Activated T-cell treated with anti-CD3 and anti-CD28 coated beads, Interleukin-2, amount 50 U/mL, for 24 hours (primary cell): ENCODE results near the gene MROH2A.

ENCODE experiments used
- DNase-seq: peaks from one replicate; pipeline ENCODE4 v3.0.0-alpha.2; 2020
- H3K27ac Mint-ChIP-seq: 2 replicates; pipeline ENCODE4 v1.8.0; 2020; ENCODE audit warnings: mild to moderate bottlenecking, mixed read lengths
- H3K27me3 Mint-ChIP-seq: 2 replicates; pipeline ENCODE4 v1.8.0; 2020; ENCODE audit warnings: mixed read lengths
- H3K36me3 Mint-ChIP-seq: 2 replicates; pipeline ENCODE4 v1.8.0; 2020; ENCODE audit warnings: low read depth, mixed read lengths
- H3K4me1 Mint-ChIP-seq: 2 replicates; pipeline ENCODE4 v1.8.0; 2020; ENCODE audit warnings: low read depth, mixed read lengths
- H3K4me3 Mint-ChIP-seq: 2 replicates; pipeline ENCODE4 v1.8.0; 2020; ENCODE audit warnings: mild to moderate bottlenecking, moderate library complexity, mixed read lengths
- H3K9me3 Mint-ChIP-seq: 2 replicates; pipeline ENCODE4 v1.8.0; 2020; ENCODE audit warnings: mixed read lengths

MROH2A gene

DNA sequence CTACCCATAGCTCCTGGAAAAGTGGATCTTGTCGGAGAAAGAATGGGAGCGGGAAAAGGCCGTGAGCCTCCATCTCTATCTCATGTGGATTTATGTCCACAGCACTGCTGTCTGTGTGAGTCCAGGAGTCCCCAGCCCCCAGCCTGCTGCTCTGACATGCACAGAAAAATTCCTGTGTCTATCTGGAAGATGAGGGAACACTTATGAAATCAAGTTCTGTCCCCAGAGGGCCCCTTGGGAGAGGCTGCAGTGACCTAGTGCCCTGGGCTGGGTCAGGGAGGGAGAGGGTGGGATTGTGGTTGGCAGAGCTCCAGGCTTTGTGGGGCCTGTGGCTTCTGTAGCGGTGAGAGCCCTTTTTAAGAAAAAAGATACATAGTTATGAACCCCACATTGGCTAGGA lies 38.6 kb downstream of the MROH2A start:
- Mint-ChIP-seq H3K36me3 (no peaks in the 10 kb centered on the region), H3K9me3 (no peaks in the 10 kb centered on the region), H3K4me3 (no peak overlapping the region), H3K4me1 (no peaks in the 10 kb centered on the region), H3K27me3 (peaks cover 6% of the 10 kb centered on the region), H3K27ac (no peak overlapping the region)
- no peak for DNase-seq

DNA sequence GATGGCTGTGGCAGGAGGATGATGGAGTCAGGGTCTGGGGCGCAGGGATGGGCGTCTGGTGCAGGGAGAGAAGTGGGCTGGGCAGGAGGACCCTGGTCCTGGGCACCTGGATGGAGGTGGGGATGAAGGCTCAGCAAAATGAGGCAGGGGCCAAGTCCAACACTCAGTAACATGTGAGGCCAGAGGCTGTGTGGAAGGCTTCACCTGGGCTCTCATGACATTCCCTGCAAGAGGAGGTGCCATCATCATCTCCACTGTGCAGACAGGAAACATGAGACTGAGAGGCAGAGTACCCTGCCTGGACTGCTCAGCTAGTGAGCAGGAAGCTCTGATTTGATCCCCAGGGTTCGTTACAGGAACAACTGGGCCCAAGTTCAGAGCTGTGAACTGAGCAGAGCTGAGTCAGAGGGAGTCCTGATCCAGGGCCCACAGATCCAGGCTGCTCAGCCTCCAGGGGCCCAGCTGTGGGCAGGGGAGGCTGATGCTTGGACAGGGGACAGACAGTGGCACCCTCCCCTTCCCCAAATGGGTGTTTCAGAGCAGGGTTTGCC lies 39.3 kb downstream of the MROH2A start:
- DNase-seq, result no peak
- H3K36me3 Mint-ChIP-seq, result no peaks in the 10 kb centered on the region
- no peaks in the 10 kb centered on the region for H3K4me1 Mint-ChIP-seq
- no peak overlapping the region for H3K4me3 Mint-ChIP-seq
- no peaks in the 10 kb centered on the region for H3K9me3 Mint-ChIP-seq
- H3K27ac Mint-ChIP-seq, result no peak overlapping the region
- peaks cover 2% of the 10 kb centered on the region for H3K27me3 Mint-ChIP-seq

DNA sequence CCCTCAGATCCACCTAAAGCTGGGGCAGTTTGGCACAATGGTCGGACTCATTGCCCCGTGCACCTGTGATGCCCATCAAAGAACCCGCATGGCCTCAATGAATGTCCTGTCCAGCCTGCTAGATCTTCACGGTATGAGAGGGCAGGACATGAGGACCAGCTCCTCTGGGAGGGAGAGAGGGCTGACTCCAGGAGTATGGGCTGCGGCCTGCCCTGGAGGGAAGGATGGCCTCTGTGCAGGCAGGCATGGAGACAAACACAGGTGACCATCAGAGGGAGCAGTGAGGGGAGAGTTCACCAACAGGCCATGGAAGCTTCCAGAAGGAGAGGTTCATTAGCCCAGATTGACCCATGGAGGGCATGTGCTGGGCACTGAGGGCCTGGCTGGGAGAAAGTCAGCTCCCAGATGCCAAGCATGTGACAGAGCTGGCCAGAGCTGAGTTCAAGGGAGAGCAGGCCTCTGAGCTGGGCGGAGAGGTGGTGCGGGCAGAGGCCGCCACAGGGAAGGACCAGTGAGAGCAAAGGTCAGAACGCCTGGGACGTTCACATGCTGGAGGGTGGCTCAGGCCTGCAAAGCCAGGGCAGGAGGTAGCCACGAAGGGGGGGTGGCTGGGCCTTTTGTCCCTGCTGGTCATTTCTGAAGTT lies 40.0 kb downstream of the MROH2A start:
- no peaks in the 10 kb centered on the region for H3K36me3 Mint-ChIP-seq
- no peaks in the 10 kb centered on the region for H3K4me1 Mint-ChIP-seq
- no peak overlapping the region for H3K27ac Mint-ChIP-seq

DNA sequence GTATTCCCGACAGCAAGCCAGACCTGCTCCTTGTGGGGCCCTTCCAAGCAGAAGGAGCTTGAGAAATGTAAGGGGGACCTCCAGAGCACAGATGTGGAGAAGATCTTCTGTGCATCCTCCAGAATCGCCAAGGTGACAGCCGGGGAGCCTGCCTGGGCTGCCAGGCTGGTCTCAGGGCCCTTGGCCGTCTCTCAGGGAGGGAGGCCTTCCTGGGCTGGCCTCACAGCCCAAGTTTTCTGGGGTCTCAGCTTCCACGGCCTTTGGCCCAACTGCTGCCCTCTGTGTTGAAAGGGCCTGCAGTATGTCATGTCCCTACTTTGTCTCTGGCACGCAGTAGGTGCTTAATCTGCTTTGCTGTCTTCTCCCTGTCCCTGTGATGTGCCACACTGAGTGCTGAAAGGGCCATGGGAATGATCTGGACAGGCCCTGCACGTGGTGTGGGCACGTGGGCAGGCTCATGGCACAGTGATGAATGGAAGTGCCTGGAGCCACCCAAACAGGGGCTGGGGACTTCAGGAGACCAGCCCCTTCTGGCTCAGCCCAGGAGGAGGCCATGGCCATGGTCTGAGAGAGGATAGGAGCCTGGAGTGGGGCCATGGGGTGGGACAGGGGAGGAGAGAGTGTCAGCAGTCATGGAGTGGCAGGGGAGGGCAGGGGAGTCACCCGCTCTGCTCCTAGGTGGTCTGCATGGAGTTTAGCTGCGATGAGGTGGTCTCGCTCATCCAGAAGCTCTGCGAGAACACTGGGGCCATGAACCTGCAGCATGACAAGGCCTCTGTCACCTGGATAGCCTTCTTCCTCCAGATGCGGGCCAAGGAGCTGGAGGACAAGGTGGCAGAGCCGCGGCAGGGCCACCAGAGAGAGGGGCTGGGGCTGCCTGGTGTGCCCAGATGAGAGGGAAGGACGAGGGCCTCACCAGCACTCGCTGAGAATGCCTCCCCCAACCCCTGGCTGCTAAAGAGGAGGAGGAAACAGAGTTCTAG lies 40.8 kb downstream of the MROH2A start:
- peak; percentile 15 for DNase-seq
- Mint-ChIP-seq H3K9me3 (no peaks in the 10 kb centered on the region), H3K27ac (no peak overlapping the region), H3K4me1 (no peaks in the 10 kb centered on the region), H3K27me3 (peaks cover 2% of the 10 kb centered on the region), H3K36me3 (no peaks in the 10 kb centered on the region), H3K4me3 (no peak overlapping the region)

More for the DNA sequence above, 40.0 kb downstream of the MROH2A start:
- Mint-ChIP-seq H3K27me3 (peaks cover 2% of the 10 kb centered on the region), H3K4me3 (no peak overlapping the region), H3K9me3 (no peaks in the 10 kb centered on the region)
- DNase-seq, result peak; percentile 13

DNA sequence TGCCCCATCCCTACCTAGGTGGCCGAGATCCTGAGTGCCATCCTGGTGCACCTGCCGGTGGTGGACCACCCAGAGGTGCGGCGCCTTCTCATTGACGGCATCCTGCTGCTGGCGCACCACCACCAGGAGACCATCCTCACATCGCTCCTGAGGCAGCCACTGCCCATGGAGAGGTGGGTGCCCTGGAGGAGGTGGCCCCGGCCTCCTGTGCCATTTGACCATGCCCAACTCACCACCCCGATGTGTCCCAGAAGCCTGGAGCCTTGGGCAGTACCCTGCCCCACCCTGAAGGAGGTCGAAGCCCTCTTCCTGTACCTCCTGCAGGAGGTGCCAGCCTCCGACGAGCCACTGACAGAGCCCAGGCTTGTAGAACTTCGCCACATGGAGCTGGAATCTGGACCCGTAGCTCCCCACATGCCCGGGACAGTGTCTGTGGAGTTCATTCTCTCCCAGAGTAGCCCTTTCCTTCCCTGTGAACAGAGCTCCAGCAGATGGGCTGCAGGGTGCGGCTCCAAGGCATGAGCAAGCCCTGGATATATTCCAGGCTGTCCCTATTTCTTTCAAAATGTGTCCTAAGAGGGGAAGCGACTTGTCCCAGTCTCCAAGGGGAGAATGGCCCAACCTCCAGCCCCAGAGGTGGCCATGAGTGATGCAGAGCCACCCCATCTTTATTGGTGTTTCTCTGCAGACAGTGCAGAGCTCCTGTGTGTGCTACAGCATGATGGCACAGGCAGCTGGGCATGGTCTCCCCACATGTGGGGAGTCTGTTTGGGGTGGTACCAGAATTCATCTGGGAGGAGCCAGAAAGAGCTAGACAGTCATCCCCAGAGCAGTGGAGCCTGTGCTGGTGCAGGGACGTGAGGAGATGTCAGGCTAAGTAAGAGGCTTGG lies 42.0 kb downstream of the MROH2A start:
- DNase-seq, result no peak
- H3K4me1 Mint-ChIP-seq, result no peaks in the 10 kb centered on the region
- H3K27ac Mint-ChIP-seq, result no peak overlapping the region
- H3K9me3 Mint-ChIP-seq, result no peaks in the 10 kb centered on the region
- H3K27me3 Mint-ChIP-seq, result no peaks in the 10 kb centered on the region
- no peaks in the 10 kb centered on the region for H3K36me3 Mint-ChIP-seq
- no peak overlapping the region for H3K4me3 Mint-ChIP-seq

DNA sequence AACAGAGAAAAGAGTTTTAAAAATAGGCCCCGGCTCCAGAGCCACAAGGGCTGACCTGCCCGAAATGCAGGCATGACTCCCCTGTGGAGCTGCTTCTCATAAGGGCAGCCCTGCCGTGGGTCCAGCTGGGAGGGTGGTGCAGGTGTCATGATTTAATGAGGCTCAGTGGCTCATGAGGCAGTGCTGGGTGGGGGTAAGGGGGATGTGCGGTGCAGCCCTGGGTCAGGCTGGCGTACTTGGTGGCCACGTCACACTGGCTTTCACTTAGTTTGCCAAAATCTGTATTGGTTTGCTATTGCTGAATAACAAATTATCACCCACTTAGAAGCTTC lies 42.6 kb downstream of the MROH2A start:
- DNase-seq, result peak; percentile 5
- no peak overlapping the region for H3K4me3 Mint-ChIP-seq
- H3K4me1 Mint-ChIP-seq, result no peaks in the 10 kb centered on the region
- H3K27me3 Mint-ChIP-seq, result peaks cover 3% of the 10 kb centered on the region
- no peak overlapping the region for H3K27ac Mint-ChIP-seq
- no peaks in the 10 kb centered on the region for H3K9me3 Mint-ChIP-seq
- no peaks in the 10 kb centered on the region for H3K36me3 Mint-ChIP-seq

DNA sequence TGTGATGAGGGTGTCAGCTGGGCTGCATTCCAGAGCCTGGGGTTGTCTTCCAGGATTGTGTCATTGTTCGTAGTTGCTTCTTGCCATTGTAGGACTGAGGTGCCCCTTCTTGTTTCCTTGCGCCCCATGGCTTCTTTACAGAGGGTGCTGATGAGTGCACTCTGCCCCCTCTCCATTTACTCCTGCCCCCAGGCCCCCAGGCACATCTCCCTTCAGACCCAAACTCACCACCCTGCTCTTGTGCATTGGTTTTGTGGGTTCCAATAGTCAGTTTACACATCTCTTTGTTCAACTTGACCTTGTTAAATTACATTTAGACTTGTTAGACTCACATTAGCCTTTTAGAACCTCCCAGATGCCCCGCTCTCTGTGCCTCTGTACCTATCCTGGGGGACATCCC lies 43.1 kb downstream of the MROH2A start:
- Mint-ChIP-seq H3K4me3 (no peak overlapping the region), H3K27me3 (peaks cover 4% of the 10 kb centered on the region), H3K4me1 (no peaks in the 10 kb centered on the region), H3K9me3 (no peaks in the 10 kb centered on the region), H3K27ac (no peak overlapping the region), H3K36me3 (no peaks in the 10 kb centered on the region)
- DNase-seq, result no peak

DNA sequence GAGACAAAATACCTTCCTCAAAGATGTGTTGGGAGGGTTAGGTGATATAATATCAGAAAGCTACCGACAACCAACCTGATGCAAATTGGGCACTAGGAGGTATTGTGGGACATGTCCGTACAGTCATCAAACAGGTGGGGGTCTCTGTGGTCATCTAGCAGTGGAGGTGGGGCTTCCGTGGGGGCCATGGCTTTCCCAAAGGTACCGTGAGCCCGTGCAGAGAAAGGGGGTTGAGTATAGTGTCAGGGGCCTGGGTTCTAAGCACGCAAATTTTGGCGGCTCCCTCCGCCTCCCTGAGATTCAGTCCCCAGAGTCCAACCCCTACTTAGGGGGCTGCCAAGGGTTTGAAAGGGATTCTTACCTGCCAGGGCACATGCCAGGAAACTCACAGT lies 43.6 kb downstream of the MROH2A start:
- Mint-ChIP-seq H3K27me3 (peaks cover 6% of the 10 kb centered on the region), H3K9me3 (no peaks in the 10 kb centered on the region), H3K36me3 (no peaks in the 10 kb centered on the region), H3K4me3 (no peak overlapping the region), H3K27ac (no peak overlapping the region), H3K4me1 (no peaks in the 10 kb centered on the region)
- no peak for DNase-seq

DNA sequence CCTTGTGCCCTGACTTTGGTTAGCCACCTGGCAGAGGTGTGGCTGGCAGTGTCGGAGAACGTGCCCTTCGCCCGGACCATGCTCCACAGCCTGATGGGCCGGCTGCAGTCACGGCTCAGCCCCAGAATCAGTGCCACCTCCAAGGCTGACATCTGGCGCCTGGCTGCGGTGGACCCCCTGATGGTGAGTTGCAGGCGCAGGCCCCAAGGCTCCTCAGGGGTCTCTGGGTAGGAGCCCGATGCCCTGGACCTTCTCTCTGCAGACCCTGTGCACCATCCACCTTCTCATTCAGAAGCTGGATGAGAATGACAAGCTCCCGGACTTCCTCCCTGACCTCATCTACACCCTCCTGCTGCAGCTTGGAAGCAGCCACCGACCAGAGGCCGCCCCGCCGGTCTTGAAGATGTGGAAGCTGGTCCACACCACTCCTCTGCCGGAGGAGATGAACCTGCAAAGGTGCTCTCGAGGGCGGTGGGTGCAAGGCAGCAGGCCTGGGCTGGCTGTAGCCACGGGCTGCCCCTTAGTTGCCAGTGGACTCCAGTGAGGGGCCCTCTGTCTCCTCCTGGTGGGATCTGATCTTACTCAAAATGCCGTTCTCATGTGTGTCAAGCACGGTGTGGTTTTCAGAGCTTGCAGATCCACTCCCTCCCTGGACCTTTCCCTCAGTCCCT lies 44.1 kb downstream of the MROH2A start:
- H3K9me3 Mint-ChIP-seq, result no peaks in the 10 kb centered on the region
- DNase-seq, result no peak
- H3K4me3 Mint-ChIP-seq, result no peak overlapping the region
- no peaks in the 10 kb centered on the region for H3K36me3 Mint-ChIP-seq
- no peak overlapping the region for H3K27ac Mint-ChIP-seq
- peaks cover 6% of the 10 kb centered on the region for H3K27me3 Mint-ChIP-seq
- H3K4me1 Mint-ChIP-seq, result no peaks in the 10 kb centered on the region

DNA sequence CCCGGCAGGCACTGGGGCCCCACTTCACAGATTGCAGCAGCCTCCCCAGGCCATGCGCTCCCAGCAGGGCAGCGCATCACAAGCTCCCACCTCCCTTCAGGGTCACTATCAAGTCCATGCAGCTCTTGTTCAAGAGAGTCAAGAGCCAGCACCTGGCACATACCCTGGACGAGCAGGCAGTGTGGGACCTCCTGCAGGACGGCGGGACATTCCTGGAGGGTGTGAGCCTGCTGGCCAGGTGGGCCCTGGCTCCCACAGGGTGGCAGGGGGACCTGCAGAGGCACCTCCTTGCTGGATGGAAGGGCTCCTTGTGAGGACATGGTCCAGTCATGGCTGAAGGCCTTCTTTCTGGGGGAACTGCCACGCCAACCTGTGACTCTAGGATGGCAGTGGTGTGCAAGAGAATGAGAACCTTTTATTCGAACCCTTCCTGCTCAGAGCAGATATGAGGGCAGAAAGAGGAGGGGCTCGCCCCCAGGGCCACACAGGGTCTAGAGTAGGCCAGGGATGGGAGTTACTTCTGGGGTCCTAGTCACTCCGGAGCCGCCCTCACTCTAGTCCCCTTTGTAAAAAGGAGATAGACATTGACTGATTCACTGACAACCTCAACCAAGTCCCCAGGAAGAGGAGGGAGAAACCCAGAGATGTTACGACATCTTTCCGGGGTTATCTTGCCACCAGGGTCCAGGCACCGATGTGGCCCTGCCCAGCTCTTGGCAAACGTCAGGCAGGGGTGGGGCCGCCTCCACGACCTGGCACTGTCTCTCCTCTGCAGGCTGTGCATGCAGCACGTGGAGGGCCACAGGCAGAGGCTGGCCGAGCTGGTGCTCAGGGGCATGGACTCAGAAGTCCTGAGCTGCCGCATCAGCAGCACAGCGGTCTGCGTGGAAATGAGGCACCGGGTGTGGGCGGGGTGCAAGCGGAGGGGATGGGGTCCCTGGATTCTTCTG lies 44.9 kb downstream of the MROH2A start:
- no peaks in the 10 kb centered on the region for H3K36me3 Mint-ChIP-seq
- H3K27ac Mint-ChIP-seq, result no peak overlapping the region
- no peaks in the 10 kb centered on the region for H3K9me3 Mint-ChIP-seq
- DNase-seq, result no peak
- no peaks in the 10 kb centered on the region for H3K4me1 Mint-ChIP-seq
- H3K4me3 Mint-ChIP-seq, result no peak overlapping the region
- H3K27me3 Mint-ChIP-seq, result peaks cover 6% of the 10 kb centered on the region

DNA sequence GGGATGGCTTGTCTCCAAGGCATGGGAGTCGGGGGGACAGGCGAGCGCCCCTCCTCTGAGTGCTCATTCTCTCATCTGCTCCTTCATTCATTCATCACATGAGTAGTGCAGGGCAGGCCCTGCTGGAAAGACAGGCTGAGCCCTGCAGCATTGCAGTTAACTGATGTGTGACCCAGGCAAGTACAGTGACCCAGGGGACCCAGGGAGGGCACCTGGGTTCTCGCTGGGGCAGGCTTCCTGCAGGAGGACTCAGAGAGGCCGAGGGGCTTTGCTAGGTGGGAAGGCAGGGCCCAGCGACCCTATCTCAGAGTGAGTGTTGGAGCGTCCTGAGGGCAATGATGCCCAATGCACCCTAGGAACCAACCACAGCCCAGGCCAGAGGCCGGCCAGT lies 45.6 kb downstream of the MROH2A start:
- H3K36me3 Mint-ChIP-seq, result no peaks in the 10 kb centered on the region
- H3K4me3 Mint-ChIP-seq, result no peak overlapping the region
- no peak overlapping the region for H3K27ac Mint-ChIP-seq
- no peak for DNase-seq
- H3K4me1 Mint-ChIP-seq, result no peaks in the 10 kb centered on the region
- peaks cover 6% of the 10 kb centered on the region for H3K27me3 Mint-ChIP-seq
- no peaks in the 10 kb centered on the region for H3K9me3 Mint-ChIP-seq

DNA sequence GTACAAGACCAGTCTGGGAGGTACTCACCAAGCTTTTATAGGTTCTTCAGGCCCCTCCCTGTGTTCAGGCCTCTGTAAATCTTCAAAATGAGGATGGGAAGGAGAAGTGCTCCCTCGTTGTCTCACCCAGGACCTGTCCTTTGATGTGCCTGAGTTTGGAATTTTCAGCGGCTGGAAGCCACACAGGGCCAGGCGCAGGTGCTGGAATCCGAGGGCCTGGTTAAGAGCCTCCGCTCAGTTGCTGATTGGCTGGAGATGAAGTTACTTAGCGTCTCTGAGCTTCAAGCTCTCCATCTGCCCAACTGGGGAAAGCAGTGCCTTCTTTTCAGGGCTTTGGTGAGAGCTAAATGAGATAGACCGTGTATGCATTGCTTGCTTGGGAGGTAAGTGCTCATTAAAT lies 46.2 kb downstream of the MROH2A start:
- no peak for DNase-seq
- peaks cover 6% of the 10 kb centered on the region for H3K27me3 Mint-ChIP-seq
- H3K36me3 Mint-ChIP-seq, result no peaks in the 10 kb centered on the region
- H3K9me3 Mint-ChIP-seq, result no peaks in the 10 kb centered on the region
- H3K27ac Mint-ChIP-seq, result no peak overlapping the region
- H3K4me1 Mint-ChIP-seq, result no peaks in the 10 kb centered on the region
- no peak overlapping the region for H3K4me3 Mint-ChIP-seq

DNA sequence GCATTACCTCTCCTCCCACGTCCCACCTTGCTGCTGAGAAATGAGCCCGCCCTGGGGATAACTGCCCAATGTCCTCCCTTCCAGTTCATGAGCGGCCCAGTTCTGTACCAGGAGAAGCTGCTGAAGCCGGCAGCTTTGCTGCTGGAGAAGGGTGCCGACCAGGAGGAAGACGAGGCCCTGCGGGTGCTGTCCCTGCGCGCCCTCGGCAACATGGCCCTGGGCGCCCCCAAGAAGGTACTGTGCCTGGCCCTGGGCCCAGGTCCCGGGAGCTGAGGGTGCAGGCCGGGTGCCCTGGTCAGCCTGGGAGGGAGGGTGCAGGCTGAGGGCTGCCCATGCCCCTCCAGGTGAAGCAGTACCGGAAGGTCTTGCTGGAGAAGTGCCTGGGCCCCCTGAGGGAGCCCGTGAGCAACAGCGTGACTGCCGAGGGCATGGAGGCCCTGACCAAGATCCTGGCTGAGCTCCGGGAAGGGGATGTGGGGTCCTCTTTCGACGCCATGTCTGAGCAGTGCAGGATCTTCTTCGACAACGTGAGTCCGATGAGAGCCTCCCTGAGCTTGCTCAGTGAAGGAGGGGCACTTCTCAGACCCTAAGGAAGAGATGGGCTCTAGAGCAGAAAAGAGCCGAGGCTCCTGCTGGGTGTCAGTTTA lies 50.5 kb downstream of the MROH2A start:
- no peak overlapping the region for H3K4me3 Mint-ChIP-seq
- H3K36me3 Mint-ChIP-seq, result no peaks in the 10 kb centered on the region
- peaks cover 6% of the 10 kb centered on the region for H3K27me3 Mint-ChIP-seq
- DNase-seq, result peak; percentile 13
- H3K9me3 Mint-ChIP-seq, result no peaks in the 10 kb centered on the region
- H3K27ac Mint-ChIP-seq, result no peak overlapping the region
- no peaks in the 10 kb centered on the region for H3K4me1 Mint-ChIP-seq
